Adrenal gland (tissue), 5 donors: ENCODE results near the gene GNS.

Source experiments
- CTCF ChIP-seq, 6 experiments: fragments of 450-650 bp in 4 of 6; fragments of 200-600 bp in 2 of 6; sonication (generic) in 1 of 6; IDR thresholded peaks; 1 replicate in 5 of 6; 2 replicates in 1 of 6; pipeline versions ENCODE4 v1.5.1 to v1.8.0; 2016 to 2021; ENCODE audit warnings: antibody characterized with exemption in 6 of 6, mild to moderate bottlenecking in 2 of 6, moderate library complexity in 1 of 6
- POLR2A ChIP-seq, 2 donors: fragments of 450-650 bp; IDR thresholded peaks; one replicate each; pipeline ENCODE4 v1.6.1; 2017; ENCODE audit warnings: antibody characterized with exemption in 2 of 2, mild to moderate bottlenecking in 2 of 2, moderate library complexity in 1 of 2
- donor health status: DM: no; HTN: no; CAD: no.

GRCh38 chr12:64695550-64695949 lies 63.7 kb downstream of the GNS start:
- TF ChIP-seq CTCF (IDR thresholded peaks at IDR 0.05) = no peak
- no peak for TF ChIP-seq POLR2A (IDR thresholded peaks at IDR 0.05)
